IMR-90 (cell line): Measurements from ENCODE around the gene MEF2C. TPM values are rescaled to one million over a fixed set of nuclear protein-coding genes. Genes with fewer than 3 reads are reported as not detected.

Source experiments
- ATAC-seq: fragments of 200-7000 bp; cut with Tn5 transposase; 2 replicates; pipeline ENCODE4 v1.9.1; 2020; ENCODE audit warnings: low read depth, mild to moderate bottlenecking, moderate library complexity
- BruUV-seq: library from RNA; stranded (reverse); fragments of 400-500 nt; replicated peaks from 2 replicates; lab custom pipeline; 2021; lab: Mats Ljungman, UMichigan
- CTCF ChIA-PET: fragments of 300-600 bp; formaldehyde crosslinking; extraction: SDS; loops from one replicate; lab custom pipeline; 2021; ENCODE audit warnings: antibody characterized with exemption; lab: Yijun Ruan, JAX
- POLR2A ChIA-PET: fragments of 300-600 bp; sonication (Branson Sonifier 250); formaldehyde crosslinking; loops from one replicate; lab custom pipeline; 2022; ENCODE audit warnings: antibody characterized with exemption; ENCODE audit not compliant: unreplicated experiment; lab: Charles Lee
- DNase-seq: peaks from one replicate; pipeline ENCODE4 v3.0.0; 2013
- H2AFZ ChIP-seq: replicated peaks from 2 replicates; pipeline ENCODE3; 2013; ENCODE audit warnings: low read length, mild to moderate bottlenecking; ENCODE audit not compliant: poor library complexity
- H2AK5ac ChIP-seq: 2 replicates; pipeline ENCODE4 v1.6.1; 2013; ENCODE audit warnings: low read depth, low read length, inconsistent platforms
- H2AK9ac ChIP-seq: replicated peaks from 2 replicates; pipeline ENCODE3; 2013; ENCODE audit warnings: mild to moderate bottlenecking, low read depth, low read length, moderate library complexity; ENCODE audit not compliant: poor library complexity
- H2BK120ac ChIP-seq: 2 replicates; pipeline ENCODE4 v1.6.1; 2013; ENCODE audit warnings: low read depth, low read length, inconsistent platforms
- H2BK15ac ChIP-seq: 3 replicates; pipeline ENCODE4 v1.6.1; 2013; ENCODE audit warnings: low read depth, low read length, inconsistent platforms
- H2BK20ac ChIP-seq: 2 replicates; pipeline ENCODE4 v1.6.1; 2013; ENCODE audit warnings: low read depth, mild to moderate bottlenecking, inconsistent platforms, low read length, moderate library complexity
- H2BK5ac ChIP-seq: 2 replicates; pipeline ENCODE4 v1.6.1; 2013; ENCODE audit warnings: mild to moderate bottlenecking, low read depth, low read length, inconsistent platforms; ENCODE audit not compliant: poor library complexity, severe bottlenecking
- H3K14ac ChIP-seq: replicated peaks from 2 replicates; pipeline ENCODE4 v1.6.1; 2013; ENCODE audit warnings: low read depth, low read length, inconsistent platforms
- H3K18ac ChIP-seq: 2 replicates; pipeline ENCODE4 v1.6.1; 2013; ENCODE audit warnings: low read depth, low read length, control low read depth
- H3K23ac ChIP-seq: 2 replicates; pipeline ENCODE4 v1.6.1; 2013; ENCODE audit warnings: low read depth, low read length, inconsistent platforms
- H3K27ac ChIP-seq: 2 replicates; pipeline ENCODE4 v1.5.1; 2013; ENCODE audit warnings: mild to moderate bottlenecking, control low read depth, low read length; ENCODE audit not compliant: insufficient read depth
- H3K27me3 ChIP-seq: 2 replicates; pipeline ENCODE4 v1.6.1; 2013; ENCODE audit warnings: low read length; ENCODE audit not compliant: control insufficient read depth, insufficient read depth
- H3K36me3 ChIP-seq: 2 replicates; pipeline ENCODE4 v1.6.1; 2013; ENCODE audit warnings: low read length, mixed read lengths; ENCODE audit not compliant: control insufficient read depth, insufficient read depth
- H3K4ac ChIP-seq: 2 replicates; pipeline ENCODE4 v1.6.1; 2013; ENCODE audit warnings: low read depth, low read length, inconsistent platforms
- H3K4me1 ChIP-seq: 2 replicates; pipeline ENCODE4 v1.6.1; 2013; ENCODE audit warnings: low read length, mixed read lengths; ENCODE audit not compliant: control insufficient read depth, insufficient read depth
- H3K4me2 ChIP-seq: 2 replicates; pipeline ENCODE4 v1.6.1; 2013; ENCODE audit warnings: low read depth, mild to moderate bottlenecking, control low read depth, low read length, moderate library complexity
- H3K4me3 ChIP-seq: 2 replicates; pipeline ENCODE4 v1.5.1; 2013; ENCODE audit warnings: low read depth, mild to moderate bottlenecking, control low read depth, low read length, moderate library complexity; ENCODE audit not compliant: insufficient read depth
- H3K56ac ChIP-seq: 2 replicates; pipeline ENCODE4 v1.6.1; 2013; ENCODE audit warnings: low read length, inconsistent platforms; ENCODE audit not compliant: insufficient read depth; ENCODE audit errors: extremely low read depth
- H3K79me1 ChIP-seq, 2 experiments: 2 replicates each; pipeline ENCODE4 v1.6.1; 2013; ENCODE audit warnings: low read length in 2 of 2, inconsistent platforms in 1 of 2, low read depth in 1 of 2
- H3K9ac ChIP-seq: 2 replicates; pipeline ENCODE4 v1.6.1; 2013; ENCODE audit warnings: low read depth, low read length, control low read depth
- H3K9me1 ChIP-seq: 2 replicates; pipeline ENCODE4 v1.6.1; 2013; ENCODE audit warnings: low read length, inconsistent platforms; ENCODE audit not compliant: insufficient read depth
- H3K9me3 ChIP-seq: 2 replicates; pipeline ENCODE4 v1.6.1; 2013; ENCODE audit warnings: low read length; ENCODE audit not compliant: control insufficient read depth, insufficient read depth
- H4K20me1 ChIP-seq: 2 replicates; pipeline ENCODE4 v1.6.1; 2013; ENCODE audit warnings: low read length, inconsistent platforms; ENCODE audit not compliant: insufficient read depth
- H4K5ac ChIP-seq: 2 replicates; pipeline ENCODE4 v1.6.1; 2013; ENCODE audit warnings: mild to moderate bottlenecking, low read depth, low read length, control low read depth
- H4K8ac ChIP-seq, 2 experiments: 2 replicates each; pipeline ENCODE4 v1.6.1; 2013; ENCODE audit warnings: low read depth in 2 of 2, low read length in 2 of 2, control low read depth in 1 of 2, inconsistent platforms in 1 of 2
- H4K91ac ChIP-seq: 2 replicates; pipeline ENCODE4 v1.6.1; 2013; ENCODE audit warnings: low read depth, low read length, inconsistent platforms; ENCODE audit not compliant: insufficient read depth
- BHLHE40 ChIP-seq: fragments of 150-350 bp; IDR thresholded peaks from 2 replicates; pipeline ENCODE4 v1.6.1; 2016; ENCODE audit warnings: mild to moderate bottlenecking, low read depth, low read length
- CEBPB ChIP-seq: IDR thresholded peaks from 2 replicates; pipeline ENCODE4 v1.6.1; 2012; ENCODE audit warnings: low read depth, low read length, improper control_type of control experiment
- CHD1 ChIP-seq: IDR thresholded peaks from 2 replicates; pipeline ENCODE4 v1.6.1; 2012; ENCODE audit warnings: low read depth, low read length, improper control_type of control experiment
- CTCF ChIP-seq: conservative IDR thresholded peaks from 2 replicates; pipeline ENCODE4 v1.5.1; 2012; ENCODE audit warnings: mild to moderate bottlenecking, low read depth, low read length, improper control_type of control experiment
- ELK1 ChIP-seq: fragments of 150-350 bp; IDR thresholded peaks from 2 replicates; pipeline ENCODE4 v1.6.1; 2016; ENCODE audit warnings: low read depth, mild to moderate bottlenecking, low read length, moderate library complexity, borderline replicate concordance
- MAFK ChIP-seq: IDR thresholded peaks from 2 replicates; pipeline ENCODE4 v1.6.1; 2012; ENCODE audit warnings: low read depth, low read length, improper control_type of control experiment
- MAZ ChIP-seq: IDR thresholded peaks from 2 replicates; pipeline ENCODE4 v1.6.1; 2012; ENCODE audit warnings: low read depth, mild to moderate bottlenecking, low read length, improper control_type of control experiment, moderate library complexity, borderline replicate concordance
- NFE2L2 ChIP-seq: fragments of 150-350 bp; IDR thresholded peaks from 2 replicates; pipeline ENCODE4 v1.6.1; 2016; ENCODE audit warnings: low read depth, mild to moderate bottlenecking, low read length
- POLR2A ChIP-seq: IDR thresholded peaks from 2 replicates; pipeline ENCODE4 v1.6.1; 2012; ENCODE audit warnings: mild to moderate bottlenecking, low read depth, low read length
- RAD21 ChIP-seq: IDR thresholded peaks from 2 replicates; pipeline ENCODE4 v1.6.1; 2012; ENCODE audit warnings: low read length, improper control_type of control experiment
- RFX5 ChIP-seq: IDR thresholded peaks from 2 replicates; pipeline ENCODE4 v1.8.0; 2012; ENCODE audit warnings: low read depth, mild to moderate bottlenecking, low read length, moderate library complexity
- SMC3 ChIP-seq: fragments of 150-350 bp; IDR thresholded peaks from 2 replicates; pipeline ENCODE4 v1.6.1; 2016; ENCODE audit warnings: low read depth, mild to moderate bottlenecking, antibody characterized with exemption, low read length, moderate library complexity
- WGBS, 2 experiments: methylation state at CpG; one replicate each; pipeline versions ENCODE4 v1.1.5 to v1.1.7; 2013; ENCODE audit warnings: missing lambda C conversion rate in 2 of 2; ENCODE audit not compliant: insufficient read length in 1 of 2; ENCODE audit errors: extremely low coverage in 2 of 2; 5-methylcytosine and 5-hydroxymethylcytosine counted together
- dilution Hi-C: fragments of 300-500 bp; cut with HindIII; formaldehyde crosslinking; loops from one replicate; pipeline ENCODE4 v1.14.3; 2018; ENCODE audit warnings: low sequenced_read_pairs; ENCODE audit not compliant: unreplicated experiment
- in situ Hi-C: fragments of 300-500 bp; cut with MboI; formaldehyde crosslinking; loops from 3 replicates; pipeline ENCODE4 v1.14.3; 2019; ENCODE audit warnings: low sequenced_read_pairs, inconsistent platforms, mixed read lengths
- intact Hi-C: fragments of 100-400 bp; cut with micrococcal nuclease; formaldehyde crosslinking; loops from 2 replicates; pipeline ENCODE4 v1.10.0; 2022
- polyA plus RNA-seq, 3 experiments: library from polyadenylated mRNA; depleted of rRNA; stranded (reverse); fragments of >200 nt; gene quantifications; 2 replicates each; pipeline ENCODE4 v1.2.3, GENCODE V29; 2012; ENCODE audit warnings: low replicate concordance in 1 of 3
- total RNA-seq: library from RNA; depleted of rRNA; stranded (reverse); fragments of >200 nt; gene quantifications from 2 replicates; pipeline ENCODE4 v1.2.3, GENCODE V29; 2012

MEF2C gene
- total and polyA plus RNA-seq, 2 of the 4 experiments (the other 2 are of a cell fraction) = 1.5 to 6.8 TPM

GRCh38 chr5:88841212-88841611 lies 41.8 kb downstream of the MEF2C start:
- Histone ChIP-seq H3K27me3 (no peaks in the 10 kb centered on the region), H3K23ac (no peak overlapping the region), H4K20me1 (no peaks in the 10 kb centered on the region), H2BK120ac (no peak overlapping the region), H3K4ac (no peak overlapping the region), H2BK20ac (no peak overlapping the region), H3K36me3 (no peaks in the 10 kb centered on the region), H3K56ac (no peak overlapping the region), H4K5ac (no peak overlapping the region), H3K4me1 (peaks cover 2% of the 10 kb centered on the region; the same call in 1 of the 2 replicates), H2AK5ac (no peak overlapping the region), H3K9me3 (no peaks in the 10 kb centered on the region), H2BK15ac (no peak overlapping the region), H2AK9ac (no peak overlapping the region), H2AFZ (no peak overlapping the region), H4K91ac (no peak overlapping the region), H4K8ac (no peak overlapping the region), H3K9ac (no peak overlapping the region), H3K14ac (no peak overlapping the region), H3K9me1 (no peaks in the 10 kb centered on the region; the same call in 1 of the 2 replicates), H2BK5ac (no peak overlapping the region), H3K18ac (no peak overlapping the region), H3K27ac (no peak overlapping the region), H3K79me1 (no peaks in the 10 kb centered on the region), H3K4me3 (no peak overlapping the region), H3K4me2 (no peak overlapping the region)
- in situ Hi-C loops (no loop called here), dilution Hi-C loops (no loop called here), intact Hi-C loops (no loop called here)
- CTCF ChIA-PET = no interaction called here
- ATAC-seq (no peak), DNase-seq (no peak)
- BruUV-seq = no TSS peak
- no CpG with 5 or more reads among the region's 4 CpGs for WGBS, 2 experiments
- no peak for TF ChIP-seq MAFK
- TF ChIP-seq CTCF = no peak
- TF ChIP-seq NFE2L2 = no peak
- no peak for TF ChIP-seq MAZ
- no peak for TF ChIP-seq ELK1
- TF ChIP-seq BHLHE40 = no peak
- TF ChIP-seq RFX5 = no peak
- TF ChIP-seq POLR2A = no peak
- TF ChIP-seq CHD1 = no peak
- no peak for TF ChIP-seq CEBPB
- TF ChIP-seq RAD21 = no peak
- TF ChIP-seq SMC3 = no peak
- POLR2A ChIA-PET = no interaction called here
